A673 (cell line): ENCODE data around the gene SIK3.

ENCODE experiments used
- EZH2 ChIP-seq: fragments of 200-600 bp; sonication (generic); IDR thresholded peaks from 2 replicates; pipeline ENCODE4 v1.6.1; 2017; ENCODE audit warnings: borderline replicate concordance, low read depth, mild to moderate bottlenecking, mixed read lengths, antibody characterized with exemption, low read length; ENCODE audit not compliant: poor library complexity, severe bottlenecking
- TF ChIP-seq, protein P1 (sequence below): fragments of 300-800, 200-600 bp; sonication (generic); conservative IDR thresholded peaks from 2 replicates; pipeline ENCODE4 v1.5.1; 2017; ENCODE audit warnings: low read depth, mild to moderate bottlenecking, antibody characterized with exemption, low read length, moderate library complexity, mixed read lengths

DNA sequence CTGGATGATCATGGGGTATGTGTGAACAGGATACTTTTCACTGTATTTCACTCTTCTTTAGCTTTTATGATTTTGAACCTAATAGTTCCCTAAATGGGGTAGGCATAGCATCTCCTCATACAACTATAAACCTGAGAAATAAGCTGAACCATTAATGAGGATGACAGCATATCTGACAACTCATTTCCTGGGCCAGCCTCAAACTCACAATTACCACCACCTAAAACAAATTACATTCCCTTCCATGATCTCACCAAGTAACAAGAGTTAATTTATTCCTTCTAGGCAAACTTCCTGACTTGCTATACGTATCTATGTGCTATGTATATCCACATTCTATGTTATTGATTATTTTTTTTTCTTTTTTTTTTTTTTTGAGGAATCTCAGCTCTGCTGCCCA lies 23.0 kb downstream of the SIK3 start:
- TF ChIP-seq, protein P1, sequence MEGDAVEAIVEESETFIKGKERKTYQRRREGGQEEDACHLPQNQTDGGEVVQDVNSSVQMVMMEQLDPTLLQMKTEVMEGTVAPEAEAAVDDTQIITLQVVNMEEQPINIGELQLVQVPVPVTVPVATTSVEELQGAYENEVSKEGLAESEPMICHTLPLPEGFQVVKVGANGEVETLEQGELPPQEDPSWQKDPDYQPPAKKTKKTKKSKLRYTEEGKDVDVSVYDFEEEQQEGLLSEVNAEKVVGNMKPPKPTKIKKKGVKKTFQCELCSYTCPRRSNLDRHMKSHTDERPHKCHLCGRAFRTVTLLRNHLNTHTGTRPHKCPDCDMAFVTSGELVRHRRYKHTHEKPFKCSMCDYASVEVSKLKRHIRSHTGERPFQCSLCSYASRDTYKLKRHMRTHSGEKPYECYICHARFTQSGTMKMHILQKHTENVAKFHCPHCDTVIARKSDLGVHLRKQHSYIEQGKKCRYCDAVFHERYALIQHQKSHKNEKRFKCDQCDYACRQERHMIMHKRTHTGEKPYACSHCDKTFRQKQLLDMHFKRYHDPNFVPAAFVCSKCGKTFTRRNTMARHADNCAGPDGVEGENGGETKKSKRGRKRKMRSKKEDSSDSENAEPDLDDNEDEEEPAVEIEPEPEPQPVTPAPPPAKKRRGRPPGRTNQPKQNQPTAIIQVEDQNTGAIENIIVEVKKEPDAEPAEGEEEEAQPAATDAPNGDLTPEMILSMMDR, result no peak
- no peak for TF ChIP-seq EZH2
